HG03439 (cell line): ENCODE data around the gene NIT2.
"Not testable (repeated sequence)": the region's sequence is repeated elsewhere in the genome, so short reads cannot be mapped to it uniquely, and the experiment has no call there.

Experiments used
- ATAC-seq: cut with Tn5 transposase; IDR thresholded peaks from one replicate; pipeline ENCODE4 v1.9.1; 2021; ENCODE audit warnings: mild to moderate bottlenecking, moderate library complexity; ENCODE audit not compliant: unreplicated experiment

NIT2 gene

GRCh38 chr3:100334488-100335351 is at the start of gene NIT2:
TSS of gene NIT2 (plus strand) at chr3:100334757. CDS start at chr3:100334792, 35 bp downstream.
- peak; percentile 94 for ATAC-seq

- no peak for ATAC-seq
These were observed 46.2 kb upstream of the NIT2 start for GRCh38 chr3:100288288-100288894.

GRCh38 chr3:100289339-100289738 is 45.2 kb upstream of the NIT2 start:
- ATAC-seq: no peak

- no peak for ATAC-seq
These were observed 39.5 kb upstream of the NIT2 start for GRCh38 chr3:100295089-100295488.

GRCh38 chr3:100297784-100298183 is 36.8 kb upstream of the NIT2 start:
- no peak for ATAC-seq

- no peak for ATAC-seq
These were observed 35.5 kb upstream of the NIT2 start for GRCh38 chr3:100299016-100299415.

GRCh38 chr3:100306695-100307094 is 27.9 kb upstream of the NIT2 start:
- no peak for ATAC-seq

- ATAC-seq: no peak
These were observed 24.1 kb upstream of the NIT2 start for GRCh38 chr3:100310355-100310965.

- ATAC-seq: no peak
These were observed 23.5 kb upstream of the NIT2 start for GRCh38 chr3:100311011-100311410.

- peak; percentile 71 for ATAC-seq
These were observed 17.9 kb upstream of the NIT2 start for GRCh38 chr3:100316641-100317069.

- no peak for ATAC-seq
These were observed 16.6 kb upstream of the NIT2 start for GRCh38 chr3:100317912-100318311.

- no peak for ATAC-seq
These were observed 14.6 kb upstream of the NIT2 start for GRCh38 chr3:100319951-100320350.

GRCh38 chr3:100324044-100324443 is 10.5 kb upstream of the NIT2 start:
- no peak for ATAC-seq

GRCh38 chr3:100325827-100326226 is 8.7 kb upstream of the NIT2 start:
- ATAC-seq: no peak

GRCh38 chr3:100327377-100327776 is 7.2 kb upstream of the NIT2 start:
- ATAC-seq: not testable (repeated sequence)

- ATAC-seq: no peak
These were observed 4.6 kb upstream of the NIT2 start for GRCh38 chr3:100329800-100330489.

GRCh38 chr3:100330651-100331050 is 3.9 kb upstream of the NIT2 start:
- no peak for ATAC-seq

GRCh38 chr3:100331660-100332059 is 2.9 kb upstream of the NIT2 start:
- no peak for ATAC-seq

- ATAC-seq: no peak
These were observed 1.5 kb upstream of the NIT2 start for GRCh38 chr3:100333051-100333450.

- peak; percentile 17 for ATAC-seq
These were observed 528 bp upstream of the NIT2 start for GRCh38 chr3:100333970-100334487.

- peak; percentile 52 for ATAC-seq
These were observed 877 bp downstream of the NIT2 start for GRCh38 chr3:100335434-100335833.
